ENCODE results near the gene OARD1. TPM values are rescaled to one million over a fixed set of nuclear protein-coding genes. Genes with fewer than 3 reads are reported as not detected.
A peak's percentile ranks its signal among the peaks of the same experiment; 100 is the strongest.

The OARD1 gene
- total RNA-seq, 6 donors from 2014 or later, result 10.0 to 27.3 (median 20.0) TPM

- WGBS, 2 donors, result 75 to 90% methylated on average over 3 of the region's 3 CpGs
- Histone ChIP-seq H3K4me1 (no peaks in the 10 kb centered on the region), H3K9me3 (no peaks in the 10 kb centered on the region), H3K36me3 (peaks cover 0 to 33% (median 15%) of the 10 kb centered on the region in 4 donors), H3K4me3 (no peak overlapping the region), H3K27ac (no peak overlapping the region), H3K27me3 (no peaks in the 10 kb centered on the region)
- DNase-seq (no peak), ATAC-seq (ENCODE audit: low FRiP score in 2 of 2) (no peak)
- TF ChIP-seq CTCF (IDR thresholded peaks at IDR 0.05), result no peak
Observed at GRCh38 chr6:41103847-41104246, 31.7 kb upstream of the OARD1 start.

GRCh38 chr6:41100871-41101287, 28.7 kb upstream of the OARD1 start:
- ATAC-seq (ENCODE audit: low FRiP score in 2 of 2), result peak; percentile 11 to 14

GRCh38 chr6:41098366-41098765, 26.2 kb upstream of the OARD1 start:
- H3K36me3 ChIP-seq, result peaks cover 24 to 88% (median 68%) of the 10 kb centered on the region in 4 donors
- H3K27ac ChIP-seq, result no peak overlapping the region
- DNase-seq, result no peak
- H3K4me1 ChIP-seq, result no peaks in the 10 kb centered on the region
- no peaks in the 10 kb centered on the region for H3K27me3 ChIP-seq
- 79 to 83% methylated on average over 3 of the region's 3 CpGs for WGBS, 2 donors
- H3K9me3 ChIP-seq, result no peaks in the 10 kb centered on the region
- ATAC-seq (ENCODE audit: low FRiP score in 2 of 2), result no peak
- no peak for TF ChIP-seq CTCF (IDR thresholded peaks at IDR 0.05)
- TF ChIP-seq POLR2A (IDR thresholded peaks at IDR 0.05), result no peak
- no peak for TF ChIP-seq EP300 (IDR thresholded peaks at IDR 0.05)
- TF ChIP-seq POLR2AphosphoS5 (IDR thresholded peaks at IDR 0.05), result no peak
- no peak overlapping the region for H3K4me3 ChIP-seq

More at GRCh38 chr6:41100871-41101287, 28.7 kb upstream of the OARD1 start:
- Histone ChIP-seq H3K36me3 (peaks cover 4 to 63% (median 43%) of the 10 kb centered on the region in 4 donors), H3K4me1 (no peaks in the 10 kb centered on the region), H3K4me3 (no peak overlapping the region), H3K27ac (no peak overlapping the region), H3K9me3 (no peaks in the 10 kb centered on the region), H3K27me3 (no peaks in the 10 kb centered on the region)
- TF ChIP-seq POLR2A (IDR thresholded peaks at IDR 0.05) (no peak), EP300 (IDR thresholded peaks at IDR 0.05) (no peak), CTCF (IDR thresholded peaks at IDR 0.05) (no peak), POLR2AphosphoS5 (IDR thresholded peaks at IDR 0.05) (no peak)
- peak in 1 of 2 donors; percentile 76 for DNase-seq
- 87 to 89% methylated on average over 21 to 39 of the region's 42 CpGs for WGBS, 2 donors

- Histone ChIP-seq H3K27me3 (no peaks in the 10 kb centered on the region), H3K9me3 (no peaks in the 10 kb centered on the region), H3K27ac (no peak overlapping the region), H3K4me1 (no peaks in the 10 kb centered on the region), H3K36me3 (peaks cover 31 to 96% (median 75%) of the 10 kb centered on the region in 4 donors), H3K4me3 (no peak overlapping the region)
- DNase-seq (no peak), ATAC-seq (ENCODE audit: low FRiP score in 2 of 2) (no peak)
- 81 to 83% methylated on average over 5 of the region's 5 CpGs for WGBS, 2 donors
- TF ChIP-seq EP300 (IDR thresholded peaks at IDR 0.05) (no peak), CTCF (IDR thresholded peaks at IDR 0.05) (no peak), POLR2A (IDR thresholded peaks at IDR 0.05) (no peak), POLR2AphosphoS5 (IDR thresholded peaks at IDR 0.05) (no peak)
Observed at GRCh38 chr6:41097467-41098090, 25.4 kb upstream of the OARD1 start.

- no peak for DNase-seq
- H3K36me3 ChIP-seq, result peaks cover 56 to 100% (median 93%) of the 10 kb centered on the region in 4 donors
- 95 to 96% methylated on average over 6 of the region's 6 CpGs for WGBS, 2 donors
- no peaks in the 10 kb centered on the region for H3K9me3 ChIP-seq
- no peak for ATAC-seq (ENCODE audit: low FRiP score in 2 of 2)
- H3K27ac ChIP-seq, result no peak overlapping the region
- TF ChIP-seq POLR2AphosphoS5 (IDR thresholded peaks at IDR 0.05) (no peak), POLR2A (IDR thresholded peaks at IDR 0.05) (no peak), CTCF (IDR thresholded peaks at IDR 0.05) (no peak), EP300 (IDR thresholded peaks at IDR 0.05) (no peak)
- no peaks in the 10 kb centered on the region for H3K27me3 ChIP-seq
- no peak overlapping the region for H3K4me3 ChIP-seq
- no peaks in the 10 kb centered on the region for H3K4me1 ChIP-seq
Observed at GRCh38 chr6:41093729-41094128, 21.6 kb upstream of the OARD1 start.
